ENCODE measurements around the gene KCTD8.

KCTD8 gene

DNA sequence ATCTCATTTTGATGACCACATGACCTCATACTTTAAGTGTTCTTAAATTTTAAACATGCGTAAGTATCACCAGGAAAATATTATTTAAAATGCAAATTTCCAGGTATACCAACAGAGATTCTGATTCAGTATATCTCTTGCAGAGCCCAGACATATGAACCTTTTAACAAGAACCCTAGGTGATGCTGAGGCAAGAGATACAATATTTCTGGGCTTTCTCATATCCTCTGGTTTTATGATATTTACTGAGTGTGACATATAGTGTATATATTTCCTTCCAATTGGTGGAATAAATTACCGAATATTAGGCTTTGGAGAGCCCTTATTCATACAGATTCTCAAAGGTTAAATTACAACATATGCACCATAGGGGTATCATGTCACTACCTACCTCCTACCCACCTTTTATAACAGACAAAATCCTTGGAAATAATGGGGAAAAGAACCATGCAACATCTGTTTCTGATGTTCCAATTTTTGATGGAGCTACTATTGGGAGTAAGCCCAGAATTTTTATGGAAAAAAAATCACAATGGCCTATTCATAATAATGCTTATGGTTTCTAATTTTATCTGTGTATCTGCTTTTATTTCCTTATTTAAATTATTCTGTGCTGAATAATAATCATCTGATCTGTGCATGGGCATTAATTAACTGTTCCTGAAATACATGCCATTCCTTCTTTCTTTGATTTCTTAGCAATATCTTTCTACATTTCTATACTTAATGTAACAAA lies 27.1 kb downstream of the KCTD8 start:
- Histone ChIP-seq H3K4me1 (ENCODE audit: control insufficient read depth, insufficient read depth, low read length) (no peaks in the 10 kb centered on the region), H3K4me3 (ENCODE audit: low read depth, low read length) (no peak overlapping the region), H3K27ac (ENCODE audit: extremely low read depth, low read depth, low read length) (no peak overlapping the region), H3K9me3 (ENCODE audit: control insufficient read depth, insufficient read depth, low read depth, low read length) (no peaks in the 10 kb centered on the region), H3K36me3 (ENCODE audit: control insufficient read depth in 2 of 2, insufficient read depth in 1 of 2, low read length in 2 of 2) (no peaks in the 10 kb centered on the region)
- POLR2A ChIA-PET: no interaction called here
- CTCF ChIA-PET: no interaction called here
- TF ChIP-seq ZNF335 (tag by site-specific recombination; conservative IDR thresholded peaks at IDR 0.05) (no peak), ZNF76 (tag by site-specific recombination; IDR thresholded peaks at IDR 0.05; ENCODE audit: borderline replicate concordance, low read depth) (no peak), SALL2 (tag by site-specific recombination; IDR thresholded peaks at IDR 0.05; ENCODE audit: borderline replicate concordance) (no peak), ZBTB44 (tag by site-specific recombination; IDR thresholded peaks at IDR 0.05) (no peak), ZNF366 (tag by site-specific recombination; conservative IDR thresholded peaks at IDR 0.05) (no peak), ZBTB21 (tag by site-specific recombination; IDR thresholded peaks at IDR 0.05) (no peak), ZFHX2 (tag by site-specific recombination; conservative IDR thresholded peaks at IDR 0.05) (no peak), ZNF645 (tag by site-specific recombination; IDR thresholded peaks at IDR 0.05) (no peak), ZNF660 (tag by site-specific recombination; IDR thresholded peaks at IDR 0.05) (no peak)
- TF ChIP-seq, protein P1, sequence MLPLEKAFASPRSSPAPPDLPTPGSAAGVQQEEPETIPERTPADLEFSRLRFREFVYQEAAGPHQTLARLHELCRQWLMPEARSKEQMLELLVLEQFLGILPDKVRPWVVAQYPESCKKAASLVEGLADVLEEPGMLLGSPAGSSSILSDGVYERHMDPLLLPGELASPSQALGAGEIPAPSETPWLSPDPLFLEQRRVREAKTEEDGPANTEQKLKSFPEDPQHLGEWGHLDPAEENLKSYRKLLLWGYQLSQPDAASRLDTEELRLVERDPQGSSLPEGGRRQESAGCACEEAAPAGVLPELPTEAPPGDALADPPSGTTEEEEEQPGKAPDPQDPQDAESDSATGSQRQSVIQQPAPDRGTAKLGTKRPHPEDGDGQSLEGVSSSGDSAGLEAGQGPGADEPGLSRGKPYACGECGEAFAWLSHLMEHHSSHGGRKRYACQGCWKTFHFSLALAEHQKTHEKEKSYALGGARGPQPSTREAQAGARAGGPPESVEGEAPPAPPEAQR (tag by site-specific recombination; IDR thresholded peaks at IDR 0.05): no peak
- TF ChIP-seq, protein P2, sequence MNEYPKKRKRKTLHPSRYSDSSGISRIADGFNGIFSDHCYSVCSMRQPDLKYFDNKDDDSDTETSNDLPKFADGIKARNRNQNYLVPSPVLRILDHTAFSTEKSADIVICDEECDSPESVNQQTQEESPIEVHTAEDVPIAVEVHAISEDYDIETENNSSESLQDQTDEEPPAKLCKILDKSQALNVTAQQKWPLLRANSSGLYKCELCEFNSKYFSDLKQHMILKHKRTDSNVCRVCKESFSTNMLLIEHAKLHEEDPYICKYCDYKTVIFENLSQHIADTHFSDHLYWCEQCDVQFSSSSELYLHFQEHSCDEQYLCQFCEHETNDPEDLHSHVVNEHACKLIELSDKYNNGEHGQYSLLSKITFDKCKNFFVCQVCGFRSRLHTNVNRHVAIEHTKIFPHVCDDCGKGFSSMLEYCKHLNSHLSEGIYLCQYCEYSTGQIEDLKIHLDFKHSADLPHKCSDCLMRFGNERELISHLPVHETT (tag by site-specific recombination; IDR thresholded peaks at IDR 0.05): no peak
- TF ChIP-seq, protein P3, sequence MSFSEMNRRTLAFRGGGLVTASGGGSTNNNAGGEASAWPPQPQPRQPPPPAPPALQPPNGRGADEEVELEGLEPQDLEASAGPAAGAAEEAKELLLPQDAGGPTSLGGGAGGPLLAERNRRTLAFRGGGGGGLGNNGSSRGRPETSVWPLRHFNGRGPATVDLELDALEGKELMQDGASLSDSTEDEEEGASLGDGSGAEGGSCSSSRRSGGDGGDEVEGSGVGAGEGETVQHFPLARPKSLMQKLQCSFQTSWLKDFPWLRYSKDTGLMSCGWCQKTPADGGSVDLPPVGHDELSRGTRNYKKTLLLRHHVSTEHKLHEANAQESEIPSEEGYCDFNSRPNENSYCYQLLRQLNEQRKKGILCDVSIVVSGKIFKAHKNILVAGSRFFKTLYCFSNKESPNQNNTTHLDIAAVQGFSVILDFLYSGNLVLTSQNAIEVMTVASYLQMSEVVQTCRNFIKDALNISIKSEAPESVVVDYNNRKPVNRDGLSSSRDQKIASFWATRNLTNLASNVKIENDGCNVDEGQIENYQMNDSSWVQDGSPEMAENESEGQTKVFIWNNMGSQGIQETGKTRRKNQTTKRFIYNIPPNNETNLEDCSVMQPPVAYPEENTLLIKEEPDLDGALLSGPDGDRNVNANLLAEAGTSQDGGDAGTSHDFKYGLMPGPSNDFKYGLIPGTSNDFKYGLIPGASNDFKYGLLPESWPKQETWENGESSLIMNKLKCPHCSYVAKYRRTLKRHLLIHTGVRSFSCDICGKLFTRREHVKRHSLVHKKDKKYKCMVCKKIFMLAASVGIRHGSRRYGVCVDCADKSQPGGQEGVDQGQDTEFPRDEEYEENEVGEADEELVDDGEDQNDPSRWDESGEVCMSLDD (tag by site-specific recombination; IDR thresholded peaks at IDR 0.05): no peak
- TF ChIP-seq, protein P4, sequence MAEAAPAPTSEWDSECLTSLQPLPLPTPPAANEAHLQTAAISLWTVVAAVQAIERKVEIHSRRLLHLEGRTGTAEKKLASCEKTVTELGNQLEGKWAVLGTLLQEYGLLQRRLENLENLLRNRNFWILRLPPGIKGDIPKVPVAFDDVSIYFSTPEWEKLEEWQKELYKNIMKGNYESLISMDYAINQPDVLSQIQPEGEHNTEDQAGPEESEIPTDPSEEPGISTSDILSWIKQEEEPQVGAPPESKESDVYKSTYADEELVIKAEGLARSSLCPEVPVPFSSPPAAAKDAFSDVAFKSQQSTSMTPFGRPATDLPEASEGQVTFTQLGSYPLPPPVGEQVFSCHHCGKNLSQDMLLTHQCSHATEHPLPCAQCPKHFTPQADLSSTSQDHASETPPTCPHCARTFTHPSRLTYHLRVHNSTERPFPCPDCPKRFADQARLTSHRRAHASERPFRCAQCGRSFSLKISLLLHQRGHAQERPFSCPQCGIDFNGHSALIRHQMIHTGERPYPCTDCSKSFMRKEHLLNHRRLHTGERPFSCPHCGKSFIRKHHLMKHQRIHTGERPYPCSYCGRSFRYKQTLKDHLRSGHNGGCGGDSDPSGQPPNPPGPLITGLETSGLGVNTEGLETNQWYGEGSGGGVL (tag by site-specific recombination; IDR thresholded peaks at IDR 0.05): no peak

DNA sequence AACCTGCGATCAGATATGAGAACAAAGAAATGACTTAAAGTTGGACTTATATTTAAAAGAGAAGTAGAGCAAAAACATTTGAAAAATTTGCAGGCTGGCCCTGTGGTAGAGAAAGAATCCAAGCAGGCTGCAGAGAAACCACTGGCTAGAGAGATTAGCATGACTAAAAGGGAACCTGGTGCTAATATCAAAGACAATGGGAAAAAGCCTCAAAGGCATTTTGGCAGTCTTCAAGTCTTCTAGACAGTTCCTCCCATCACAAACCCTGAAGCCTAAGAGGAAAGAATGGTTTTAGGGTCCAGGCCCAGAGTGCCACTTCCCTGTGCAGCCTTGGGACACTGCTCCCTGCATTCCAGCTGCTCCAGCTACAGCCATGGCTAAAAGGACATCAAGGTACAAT lies 33.4 kb downstream of the KCTD8 start:
- ChIA-PET POLR2A (no interaction called here), CTCF (no interaction called here)
- no peak overlapping the region for H3K4me3 ChIP-seq (ENCODE audit: low read depth, low read length)
- TF ChIP-seq PRDM4 (tag by site-specific recombination; IDR thresholded peaks at IDR 0.05) (no peak), ZNF624 (tag by site-specific recombination; IDR thresholded peaks at IDR 0.05) (no peak), ZNF701 (tag by site-specific recombination; IDR thresholded peaks at IDR 0.05) (no peak), ZFP37 (tag by site-specific recombination; IDR thresholded peaks at IDR 0.05) (no peak), ZNF670 (tag by site-specific recombination; IDR thresholded peaks at IDR 0.05; ENCODE audit: low read depth) (no peak), ZSCAN4 (tag by site-specific recombination; IDR thresholded peaks at IDR 0.05) (no peak)
- no peak overlapping the region for H3K27ac ChIP-seq (ENCODE audit: extremely low read depth, low read depth, low read length)
- H3K36me3 ChIP-seq (ENCODE audit: control insufficient read depth in 2 of 2, insufficient read depth in 1 of 2, low read length in 2 of 2): no peaks in the 10 kb centered on the region
- no peaks in the 10 kb centered on the region for H3K9me3 ChIP-seq (ENCODE audit: control insufficient read depth, insufficient read depth, low read depth, low read length)
- H3K4me1 ChIP-seq (ENCODE audit: control insufficient read depth, insufficient read depth, low read length): no peaks in the 10 kb centered on the region

All from HEK293 (cell line).